ENCODE measurements around the gene ENTPD5. TPM values are rescaled to one million over a fixed set of nuclear protein-coding genes. Genes with fewer than 3 reads are reported as not detected.
"Not testable (repeated sequence)": the region's sequence is repeated elsewhere in the genome, so short reads cannot be mapped to it uniquely, and the experiment has no call there.

The ENTPD5 gene
- total RNA-seq, 6 experiments from 2014 or later: 9.0 to 11.7 (median 9.7) TPM

- DNase-seq: no peak
- H3K27ac Mint-ChIP-seq: no peak overlapping the region
Measured at GRCh38 chr14:73995977-73996378, 23.1 kb downstream of the ENTPD5 start.

GRCh38 chr14:73994926-73995325 lies 24.2 kb downstream of the ENTPD5 start:
- H3K36me3 Mint-ChIP-seq (ENCODE audit: low read depth); H3K27me3 Mint-ChIP-seq (ENCODE audit: insufficient read depth); DNase-seq; H3K4me3 Mint-ChIP-seq; H3K27ac Mint-ChIP-seq; H3K9me3 Mint-ChIP-seq; H3K4me1 Mint-ChIP-seq (ENCODE audit: low read depth): not testable (repeated sequence)

More at GRCh38 chr14:73995977-73996378, 23.1 kb downstream of the ENTPD5 start:
- H3K9me3 Mint-ChIP-seq: no peaks in the 10 kb centered on the region
- TF ChIP-seq CTCF (IDR thresholded peaks at IDR 0.05): no peak
- no peak overlapping the region for H3K4me3 Mint-ChIP-seq
- H3K4me1 Mint-ChIP-seq (ENCODE audit: low read depth): no peaks in the 10 kb centered on the region
- H3K27me3 Mint-ChIP-seq (ENCODE audit: insufficient read depth): no peaks in the 10 kb centered on the region
- no peaks in the 10 kb centered on the region for H3K36me3 Mint-ChIP-seq (ENCODE audit: low read depth)

- no peak overlapping the region for H3K27ac Mint-ChIP-seq
- no peak for TF ChIP-seq CTCF (IDR thresholded peaks at IDR 0.05)
- no peaks in the 10 kb centered on the region for H3K9me3 Mint-ChIP-seq
- no peaks in the 10 kb centered on the region for H3K27me3 Mint-ChIP-seq (ENCODE audit: insufficient read depth)
- H3K4me1 Mint-ChIP-seq (ENCODE audit: low read depth): no peaks in the 10 kb centered on the region
- no peak for DNase-seq
- no peak overlapping the region for H3K4me3 Mint-ChIP-seq
- H3K36me3 Mint-ChIP-seq (ENCODE audit: low read depth): peaks cover 4% of the 10 kb centered on the region; the same call in 1 of the 2 replicates
Measured at GRCh38 chr14:73991092-73991491, 28.0 kb downstream of the ENTPD5 start.

- not testable (repeated sequence) for H3K27me3 Mint-ChIP-seq (ENCODE audit: insufficient read depth); H3K4me1 Mint-ChIP-seq (ENCODE audit: low read depth); H3K9me3 Mint-ChIP-seq; H3K4me3 Mint-ChIP-seq; H3K27ac Mint-ChIP-seq; DNase-seq
- peaks cover 15% of the 10 kb centered on the region; the same call in 1 of the 2 replicates for H3K36me3 Mint-ChIP-seq (ENCODE audit: low read depth)
Measured at GRCh38 chr14:73988656-73989055, 30.4 kb downstream of the ENTPD5 start.

- H3K27ac Mint-ChIP-seq: no peak overlapping the region
- DNase-seq: no peak
- H3K27me3 Mint-ChIP-seq (ENCODE audit: insufficient read depth): no peaks in the 10 kb centered on the region
- no peaks in the 10 kb centered on the region for H3K4me1 Mint-ChIP-seq (ENCODE audit: low read depth)
- H3K4me3 Mint-ChIP-seq: no peak overlapping the region
- TF ChIP-seq CTCF (IDR thresholded peaks at IDR 0.05): no peak
- no peaks in the 10 kb centered on the region for H3K9me3 Mint-ChIP-seq
- H3K36me3 Mint-ChIP-seq (ENCODE audit: low read depth): peaks cover 15% of the 10 kb centered on the region; the same call in 1 of the 2 replicates
Measured at GRCh38 chr14:73988065-73988464, 31.0 kb downstream of the ENTPD5 start.

- no peaks in the 10 kb centered on the region for H3K9me3 Mint-ChIP-seq
- H3K27ac Mint-ChIP-seq: peak overlapping the region; percentile 43; the same call in 1 of the 2 replicates
- no peaks in the 10 kb centered on the region for H3K36me3 Mint-ChIP-seq (ENCODE audit: low read depth)
- TF ChIP-seq CTCF (IDR thresholded peaks at IDR 0.05): no peak
- peaks cover 17% of the 10 kb centered on the region for H3K4me1 Mint-ChIP-seq (ENCODE audit: low read depth)
- H3K27me3 Mint-ChIP-seq (ENCODE audit: insufficient read depth): no peaks in the 10 kb centered on the region; the same call in 1 of the 2 replicates
- H3K4me3 Mint-ChIP-seq: no peak overlapping the region
- peak; percentile 7 for DNase-seq
Measured at GRCh38 chr14:73977896-73978295, 41.2 kb downstream of the ENTPD5 start.

- no peak for DNase-seq
- H3K4me1 Mint-ChIP-seq (ENCODE audit: low read depth): peaks cover 17% of the 10 kb centered on the region
- no peaks in the 10 kb centered on the region for H3K9me3 Mint-ChIP-seq
- TF ChIP-seq CTCF (IDR thresholded peaks at IDR 0.05): no peak
- no peaks in the 10 kb centered on the region; the same call in 1 of the 2 replicates for H3K27me3 Mint-ChIP-seq (ENCODE audit: insufficient read depth)
- H3K27ac Mint-ChIP-seq: no peak overlapping the region
- no peak overlapping the region for H3K4me3 Mint-ChIP-seq
- H3K36me3 Mint-ChIP-seq (ENCODE audit: low read depth): 0 out of 2 replicates have a peak, but pooled peaks cover 3% of the 10 kb centered on the region
Measured at GRCh38 chr14:73976125-73976524, 43.0 kb downstream of the ENTPD5 start.
